ENCODE measurements around the gene ROMO1.
"Not testable (repeated sequence)": the region's sequence is repeated elsewhere in the genome, so short reads cannot be mapped to it uniquely, and the experiment has no call there.

ROMO1 gene

DNA sequence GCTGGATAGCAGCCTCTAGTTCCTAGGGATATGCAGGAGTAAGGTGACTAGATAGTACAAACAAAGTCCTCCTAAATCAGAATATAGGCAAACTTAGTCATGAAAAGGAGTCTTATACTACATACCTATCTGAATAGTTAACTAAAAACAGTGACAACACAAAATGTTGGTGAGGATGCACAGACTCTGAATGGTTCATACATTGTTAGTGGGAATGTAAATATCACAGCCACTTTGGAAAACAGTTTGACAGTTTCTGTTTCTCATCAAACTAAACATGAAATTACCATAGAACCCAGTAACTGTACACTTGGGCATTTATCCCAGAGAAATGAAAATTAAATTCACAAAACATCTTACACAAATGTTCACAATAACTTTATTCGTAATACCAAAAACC, 17.2 kb upstream of the ROMO1 start:
- no peak for FAIRE-seq

DNA sequence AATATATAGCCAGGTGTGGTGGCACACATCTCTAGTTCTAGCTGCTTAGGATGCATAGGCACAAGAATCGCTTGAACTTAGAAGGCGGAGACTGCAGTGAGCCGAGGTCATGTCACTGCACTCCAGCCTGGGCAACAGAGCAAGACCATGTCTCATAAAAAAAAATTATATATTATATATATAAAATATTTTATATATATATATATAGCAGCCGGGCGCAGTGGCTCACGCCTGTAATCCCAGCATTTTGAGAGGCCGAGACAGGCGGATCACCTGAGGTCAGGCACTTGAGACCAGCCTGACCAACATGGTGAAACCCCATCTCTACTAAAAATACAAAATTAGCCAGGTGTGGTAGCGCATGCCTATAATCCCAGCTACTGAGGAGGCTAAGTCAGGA, 13.8 kb upstream of the ROMO1 start:
- FAIRE-seq: not testable (repeated sequence)

DNA sequence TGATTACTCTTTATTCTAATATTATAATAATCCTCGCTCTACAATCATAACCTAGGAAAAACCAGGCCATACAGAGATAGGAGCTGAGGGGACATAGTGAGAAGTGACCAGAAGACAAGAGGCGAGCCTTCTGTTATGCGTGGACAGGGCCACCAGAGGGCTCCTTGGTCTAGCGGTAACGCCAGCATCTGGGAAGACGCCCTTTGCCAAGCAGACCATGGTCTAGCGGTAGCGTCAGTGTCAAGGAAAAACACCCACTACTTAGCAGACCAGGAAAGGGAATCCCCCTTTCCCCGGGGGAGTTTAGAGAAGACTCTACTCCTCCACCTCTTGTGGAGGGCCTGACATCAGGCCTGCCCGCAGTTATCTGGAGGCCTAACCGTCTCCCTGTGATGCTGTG, 12.3 kb upstream of the ROMO1 start:
- not testable (repeated sequence) for FAIRE-seq

DNA sequence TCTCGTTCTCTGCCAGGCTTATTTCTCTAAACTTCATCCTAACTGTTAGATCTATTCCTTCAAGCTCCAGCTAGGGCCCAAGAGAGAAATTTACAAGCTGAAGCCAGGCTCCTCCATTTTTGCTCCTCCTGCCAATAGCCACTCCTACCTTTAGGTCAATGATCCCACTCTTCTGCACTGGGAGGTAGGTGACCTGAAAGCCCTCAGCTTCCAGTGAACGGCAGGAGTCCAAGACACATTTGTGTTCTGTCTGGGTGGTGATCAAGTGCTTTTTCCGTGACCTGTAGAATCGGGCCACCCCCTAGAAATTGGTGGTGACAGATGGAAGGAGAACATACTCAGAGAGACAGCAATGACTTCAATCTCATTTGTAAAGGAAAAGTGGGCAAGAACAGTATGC, 8.9 kb upstream of the ROMO1 start:
- FAIRE-seq: no peak

DNA sequence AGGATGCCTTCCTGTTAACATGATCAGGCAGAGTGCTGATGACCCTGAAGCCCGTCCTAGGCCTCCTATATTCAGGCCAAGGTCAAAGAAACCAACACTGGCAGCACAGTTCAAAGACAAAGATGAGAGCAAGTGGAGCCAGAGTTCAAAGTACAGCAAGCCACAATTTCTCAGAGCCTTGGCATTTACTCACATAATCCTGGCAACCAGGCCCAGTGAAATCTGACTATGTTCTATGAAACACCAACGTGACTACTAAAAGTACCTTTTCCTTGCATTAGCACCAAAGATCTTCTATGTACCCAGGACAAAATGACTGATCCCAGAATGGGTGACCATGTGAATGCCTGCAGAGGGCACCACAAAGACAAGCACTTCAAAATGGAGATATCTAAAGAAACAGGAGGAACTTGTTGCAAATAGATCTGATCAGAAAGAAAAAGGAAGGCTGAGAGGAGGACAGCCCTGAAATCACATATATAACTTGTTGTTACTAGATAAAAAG, 3.9 kb upstream of the ROMO1 start:
- no peak for FAIRE-seq

DNA sequence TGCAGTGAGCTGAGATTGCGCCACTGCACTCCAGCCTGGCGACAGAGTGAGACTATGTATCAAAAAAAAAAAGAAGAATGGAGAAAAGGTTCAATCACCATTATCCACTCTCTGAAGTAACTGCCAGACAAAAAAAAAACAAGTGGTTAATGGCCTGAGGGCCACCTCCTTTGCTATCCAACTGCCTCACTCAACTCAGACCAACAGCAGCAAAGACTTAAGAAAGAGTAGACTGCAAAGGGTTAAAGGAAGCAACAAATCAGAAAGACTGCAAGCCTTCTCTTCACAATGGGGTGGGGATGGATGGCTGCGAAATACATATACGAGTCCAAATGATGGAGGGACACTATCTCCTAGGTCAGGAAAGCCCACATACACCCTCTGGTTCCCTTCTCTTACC, 3.2 kb upstream of the ROMO1 start:
- no peak for FAIRE-seq

- FAIRE-seq: no peak
Observed at GRCh38 chr20:35697696-35698297, 1.4 kb upstream of the ROMO1 start.

- FAIRE-seq: no peak
Observed at GRCh38 chr20:35698298-35699126, 693 bp upstream of the ROMO1 start.

GRCh38 chr20:35699957-35700624, 886 bp downstream of the ROMO1 start:
- no peak for FAIRE-seq

DNA sequence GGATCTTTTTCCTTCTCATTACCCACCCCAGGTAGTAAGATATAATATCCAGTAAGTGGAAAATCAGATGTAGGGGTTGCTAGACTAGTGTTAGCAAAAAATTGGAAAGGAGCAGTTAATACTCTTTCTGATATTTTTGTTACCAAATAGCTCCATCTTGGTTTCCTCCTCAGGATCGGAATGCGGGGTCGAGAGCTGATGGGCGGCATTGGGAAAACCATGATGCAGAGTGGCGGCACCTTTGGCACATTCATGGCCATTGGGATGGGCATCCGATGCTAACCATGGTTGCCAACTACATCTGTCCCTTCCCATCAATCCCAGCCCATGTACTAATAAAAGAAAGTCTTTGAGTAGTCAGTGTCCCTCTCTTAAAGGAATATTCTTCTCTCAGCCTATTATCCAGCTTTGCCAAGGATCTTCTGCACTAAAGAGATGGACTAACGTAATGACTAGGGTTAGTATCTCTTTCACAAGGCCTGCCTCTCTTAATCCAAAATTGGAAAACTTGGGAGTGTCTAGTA, 1.5 kb downstream of the ROMO1 start:
- no peak for FAIRE-seq

DNA sequence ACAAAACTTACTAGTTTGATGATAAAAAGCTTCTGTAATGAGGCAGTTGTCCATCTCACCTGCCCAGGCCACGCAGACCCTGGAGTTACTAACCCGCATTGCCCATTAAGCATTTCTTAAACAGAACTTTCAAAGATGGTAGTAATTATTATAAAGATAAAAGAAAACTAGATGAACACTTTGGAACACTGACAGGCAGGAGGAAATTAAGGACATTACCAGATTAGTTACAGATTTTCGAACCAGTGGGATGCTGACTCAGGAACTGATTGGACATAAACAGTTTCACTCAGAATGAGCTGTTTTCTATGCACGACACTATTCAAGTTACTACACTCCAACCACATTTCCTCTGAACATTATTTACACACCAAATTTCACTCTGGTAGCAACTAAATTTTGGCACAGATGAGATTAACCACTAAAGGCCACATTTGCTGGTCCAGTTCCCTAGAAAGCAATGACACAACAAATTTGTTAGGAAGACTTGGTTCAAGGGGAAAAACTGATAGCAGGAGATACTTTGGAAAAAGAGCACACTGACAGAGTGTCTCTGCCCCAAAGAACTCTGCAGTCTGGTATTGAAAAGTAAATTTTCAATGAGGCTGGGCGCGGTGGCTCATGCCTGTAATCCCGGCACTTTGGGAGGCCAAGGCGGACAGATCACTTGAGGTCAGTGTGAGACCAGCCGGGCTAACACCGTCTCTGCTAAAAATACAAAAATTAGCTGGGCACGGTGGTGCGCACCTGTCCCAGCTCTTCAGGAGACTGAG, 3.0 kb downstream of the ROMO1 start:
- FAIRE-seq: no peak

DNA sequence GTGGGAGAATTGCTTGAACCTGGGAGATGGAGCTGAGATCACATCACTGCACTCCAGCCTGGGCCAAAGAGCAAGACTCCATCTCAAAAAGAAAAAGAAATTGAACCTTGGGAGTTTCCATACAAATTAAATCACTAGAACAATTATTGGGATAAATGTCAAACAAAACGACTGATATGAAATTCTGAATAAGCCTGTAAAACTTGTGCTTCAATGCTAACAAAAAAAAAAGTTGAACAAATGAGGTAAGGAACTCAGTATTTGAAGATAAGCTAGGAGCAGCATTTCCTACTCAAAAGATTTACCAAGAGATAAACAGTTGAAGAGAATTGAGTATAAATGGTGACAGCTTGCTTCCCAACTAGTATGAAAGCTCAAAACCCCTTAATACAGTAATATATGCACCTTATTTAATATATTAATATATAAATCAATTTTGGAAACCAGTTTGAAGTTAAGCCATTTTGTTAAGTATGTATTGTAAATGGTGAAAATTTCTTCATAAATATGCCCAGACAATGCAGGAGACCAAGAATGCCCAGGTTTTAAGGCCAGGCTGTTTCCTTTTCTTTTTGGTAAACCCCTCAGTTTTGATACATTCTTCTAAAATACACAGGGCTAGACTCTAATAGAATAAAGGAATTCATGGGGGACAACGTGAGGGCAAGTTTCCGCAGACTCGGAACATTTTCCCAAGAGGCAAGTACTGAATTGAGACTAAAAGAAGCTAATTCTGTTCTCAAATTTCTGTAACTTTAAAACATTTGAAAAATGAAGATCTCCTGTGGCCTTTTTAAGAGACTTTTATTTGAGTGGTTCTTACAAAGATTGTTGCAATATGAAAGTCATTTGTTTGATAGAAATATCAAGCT, 3.9 kb downstream of the ROMO1 start:
- FAIRE-seq: no peak

GRCh38 chr20:35704514-35705261, 5.5 kb downstream of the ROMO1 start:
- no peak for FAIRE-seq

DNA sequence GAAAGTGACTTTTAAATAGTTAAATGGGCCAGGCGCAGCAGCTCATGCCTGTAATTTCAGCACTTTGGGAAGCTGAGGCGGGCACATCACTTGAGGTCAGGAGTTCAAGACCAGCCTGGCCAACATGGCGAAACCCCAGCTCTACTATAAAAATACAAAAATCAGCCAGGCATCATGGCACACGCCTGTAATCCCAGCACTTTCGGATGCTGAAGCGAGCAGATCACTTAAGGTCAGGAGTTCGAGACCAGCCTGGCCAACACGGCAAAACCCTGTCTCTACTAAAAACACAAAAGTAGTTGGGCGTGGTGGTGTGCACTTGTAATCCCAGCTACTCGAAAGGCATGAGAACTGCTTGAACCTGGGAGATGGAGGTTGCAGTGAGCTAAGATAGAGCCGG, 6.7 kb downstream of the ROMO1 start:
- FAIRE-seq: not testable (repeated sequence)

GRCh38 chr20:35706591-35707529, 7.7 kb downstream of the ROMO1 start:
- not testable (repeated sequence) for FAIRE-seq

GRCh38 chr20:35708502-35708901, 9.3 kb downstream of the ROMO1 start:
- FAIRE-seq: no peak

DNA sequence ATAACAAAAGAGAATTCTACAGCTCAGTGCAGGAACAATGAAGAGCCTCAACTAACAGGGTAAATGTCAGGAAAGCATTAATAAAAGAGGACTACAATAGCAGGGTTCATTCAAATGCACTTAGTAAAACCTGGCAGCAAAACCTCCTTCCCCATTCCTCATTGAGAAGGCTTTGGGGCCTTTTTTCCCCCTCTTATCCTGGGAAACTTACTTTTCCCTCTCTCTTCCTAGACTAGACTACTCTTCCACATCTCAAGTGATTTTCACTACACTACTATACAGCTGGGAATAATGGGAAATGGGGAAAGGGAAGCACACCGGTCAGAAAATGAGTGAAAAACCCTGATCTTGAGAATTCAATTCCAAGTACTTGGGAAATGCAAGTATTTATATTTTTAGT, 10.1 kb downstream of the ROMO1 start:
- no peak for FAIRE-seq

GRCh38 chr20:35710039-35710438, 10.8 kb downstream of the ROMO1 start:
- FAIRE-seq: no peak

DNA sequence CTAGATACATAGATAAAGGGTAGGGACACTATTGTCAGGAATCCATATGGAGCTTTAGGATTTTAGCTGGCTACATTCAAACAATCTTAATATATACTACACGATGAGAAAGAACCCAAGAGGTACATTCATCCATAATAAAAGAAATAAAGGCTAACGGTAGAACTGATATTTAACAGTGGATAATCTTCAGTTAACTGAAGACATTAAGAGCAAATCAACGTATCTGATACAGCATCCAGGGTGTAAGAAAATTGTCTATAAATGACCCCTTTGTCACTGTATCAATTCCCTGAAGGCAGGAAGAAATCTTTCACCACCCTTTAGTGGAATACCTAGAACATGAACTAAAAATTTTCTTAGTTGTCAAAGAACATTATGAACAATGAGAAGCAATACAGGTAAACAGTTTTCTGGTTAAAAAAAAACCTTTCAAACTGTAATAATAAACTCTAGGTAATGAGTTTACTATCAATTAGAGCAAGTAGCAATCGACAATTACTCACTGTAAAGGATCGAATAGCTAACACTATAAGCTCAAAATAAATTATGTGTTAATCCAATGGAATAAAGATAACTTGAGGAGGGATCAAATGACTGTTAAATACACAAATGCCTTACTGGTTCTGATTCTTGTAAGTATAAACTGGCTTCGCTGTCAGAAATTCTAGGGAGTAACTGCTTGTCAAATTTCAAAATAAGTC, 11.8 kb downstream of the ROMO1 start:
- FAIRE-seq: no peak
